ENCODE results near the gene SAFB2. TPM values are rescaled to one million over a fixed set of nuclear protein-coding genes. Genes with fewer than 3 reads are reported as not detected.

SAFB2 gene
- total RNA-seq, 1 donor from 2014 or later: 53.3 TPM

DNA sequence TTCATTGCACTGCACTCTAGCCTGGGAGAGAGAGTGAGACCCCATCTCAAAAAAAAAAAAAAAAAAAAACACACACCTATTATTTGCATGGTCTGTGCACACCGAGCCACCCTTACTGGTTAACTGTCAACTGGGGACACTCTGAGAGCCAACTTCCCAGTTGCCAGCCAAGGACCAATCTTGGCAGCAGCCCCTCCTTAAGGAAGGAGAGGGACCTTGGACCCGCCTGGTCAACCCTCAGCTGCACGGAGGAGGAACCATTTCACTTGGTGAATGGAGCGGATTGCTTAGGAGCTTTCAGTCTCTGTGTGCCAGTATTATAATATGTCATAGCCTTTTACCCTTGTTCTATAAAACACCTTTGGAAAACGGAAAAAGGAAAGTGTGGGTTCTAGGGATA, 32.8 kb upstream of the SAFB2 start:
- Mint-ChIP-seq H3K9me3 (no peaks in the 10 kb centered on the region), H3K4me3 (no peak overlapping the region), H3K4me1 (no peaks in the 10 kb centered on the region), H3K27ac (no peak overlapping the region), H3K27me3 (ENCODE audit: insufficient read depth, low read depth) (peaks cover 2% of the 10 kb centered on the region), H3K36me3 (peaks cover 46% of the 10 kb centered on the region)
- Histone ChIP-seq H3K4me1 (no peaks in the 10 kb centered on the region), H2AFZ (replicated peaks) (no peak overlapping the region), H4K20me1 (ENCODE audit: low read depth) (peaks cover 12% of the 10 kb centered on the region), H3K4me3 (no peak overlapping the region), H3K36me3 (peaks cover 3% of the 10 kb centered on the region), H3K27me3 (no peaks in the 10 kb centered on the region), H3K27ac (no peak overlapping the region), H3K9me3 (ENCODE audit: low read depth) (no peaks in the 10 kb centered on the region), H3K79me2 (ENCODE audit: low read depth) (no peaks in the 10 kb centered on the region), H3K9ac (no peak overlapping the region), H3F3A (ENCODE audit: low read depth) (peaks cover 3% of the 10 kb centered on the region), H3K4me2 (no peak overlapping the region)
- no peak for DNase-seq (ENCODE audit: low spot score)
- TF ChIP-seq EZH2phosphoT487 (IDR thresholded peaks at IDR 0.05): no peak

DNA sequence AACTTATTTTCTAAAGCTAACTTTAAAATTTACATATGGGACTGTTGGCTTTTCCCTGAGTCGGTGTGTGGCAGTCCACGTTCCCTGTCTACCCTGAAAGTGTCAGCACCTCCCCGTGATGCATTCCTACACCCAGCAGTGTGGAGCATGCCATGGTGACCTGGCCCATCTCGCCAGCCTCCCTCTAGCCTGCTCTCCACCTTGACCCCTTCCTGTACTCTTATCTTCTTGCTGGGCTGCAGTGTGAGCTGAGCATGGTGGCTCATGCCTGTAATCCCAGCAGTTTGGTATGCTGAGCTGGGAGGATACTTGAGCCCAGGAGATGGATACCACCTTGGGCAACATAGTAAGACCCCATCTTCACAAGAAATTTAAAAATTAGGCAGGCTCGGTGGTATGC, 32.4 kb upstream of the SAFB2 start:
- Mint-ChIP-seq H3K4me1 (no peaks in the 10 kb centered on the region), H3K36me3 (peaks cover 48% of the 10 kb centered on the region), H3K27ac (no peak overlapping the region), H3K27me3 (ENCODE audit: insufficient read depth, low read depth) (peaks cover 2% of the 10 kb centered on the region), H3K9me3 (no peaks in the 10 kb centered on the region), H3K4me3 (no peak overlapping the region)
- no peak for TF ChIP-seq EZH2 (IDR thresholded peaks at IDR 0.05)
- TF ChIP-seq, protein P1, sequence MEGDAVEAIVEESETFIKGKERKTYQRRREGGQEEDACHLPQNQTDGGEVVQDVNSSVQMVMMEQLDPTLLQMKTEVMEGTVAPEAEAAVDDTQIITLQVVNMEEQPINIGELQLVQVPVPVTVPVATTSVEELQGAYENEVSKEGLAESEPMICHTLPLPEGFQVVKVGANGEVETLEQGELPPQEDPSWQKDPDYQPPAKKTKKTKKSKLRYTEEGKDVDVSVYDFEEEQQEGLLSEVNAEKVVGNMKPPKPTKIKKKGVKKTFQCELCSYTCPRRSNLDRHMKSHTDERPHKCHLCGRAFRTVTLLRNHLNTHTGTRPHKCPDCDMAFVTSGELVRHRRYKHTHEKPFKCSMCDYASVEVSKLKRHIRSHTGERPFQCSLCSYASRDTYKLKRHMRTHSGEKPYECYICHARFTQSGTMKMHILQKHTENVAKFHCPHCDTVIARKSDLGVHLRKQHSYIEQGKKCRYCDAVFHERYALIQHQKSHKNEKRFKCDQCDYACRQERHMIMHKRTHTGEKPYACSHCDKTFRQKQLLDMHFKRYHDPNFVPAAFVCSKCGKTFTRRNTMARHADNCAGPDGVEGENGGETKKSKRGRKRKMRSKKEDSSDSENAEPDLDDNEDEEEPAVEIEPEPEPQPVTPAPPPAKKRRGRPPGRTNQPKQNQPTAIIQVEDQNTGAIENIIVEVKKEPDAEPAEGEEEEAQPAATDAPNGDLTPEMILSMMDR (IDR thresholded peaks at IDR 0.05): no peak
- no peak for TF ChIP-seq EZH2phosphoT487 (IDR thresholded peaks at IDR 0.05)
- no peak overlapping the region for H3K9ac ChIP-seq
- no peak overlapping the region for H3K4me2 ChIP-seq
- H3K27ac ChIP-seq: no peak overlapping the region
- no peaks in the 10 kb centered on the region for H3K27me3 ChIP-seq
- peaks cover 12% of the 10 kb centered on the region for H4K20me1 ChIP-seq (ENCODE audit: low read depth)
- no peaks in the 10 kb centered on the region for H3K9me3 ChIP-seq (ENCODE audit: low read depth)
- no peak overlapping the region for H3K4me3 ChIP-seq
- H3F3A ChIP-seq (ENCODE audit: low read depth): peaks cover 3% of the 10 kb centered on the region
- H3K36me3 ChIP-seq: peaks cover 3% of the 10 kb centered on the region
- no peaks in the 10 kb centered on the region for H3K4me1 ChIP-seq
- H2AFZ ChIP-seq (replicated peaks): no peak overlapping the region
- no peak for DNase-seq (ENCODE audit: low spot score)
- no peaks in the 10 kb centered on the region for H3K79me2 ChIP-seq (ENCODE audit: low read depth)

DNA sequence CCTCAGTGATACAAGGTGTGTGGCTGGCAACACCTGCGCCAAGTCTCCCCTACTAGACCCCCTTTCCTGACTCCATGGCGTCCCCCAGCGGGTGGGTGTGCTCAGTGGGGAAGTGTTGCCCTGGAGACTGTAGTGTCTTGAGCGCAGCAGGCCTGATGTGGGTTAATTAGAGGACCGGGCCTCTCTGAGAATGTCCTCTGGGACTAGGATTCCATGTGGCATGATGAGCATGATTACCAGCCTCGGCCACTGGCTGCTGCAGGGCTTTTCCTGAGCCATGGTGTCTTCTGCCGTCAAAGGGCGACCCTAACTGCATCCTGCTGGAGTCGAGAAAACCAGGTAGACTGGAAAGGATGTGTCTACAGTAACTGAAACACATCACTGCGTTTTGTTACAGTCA, 29.7 kb upstream of the SAFB2 start:
- H4K20me1 ChIP-seq (ENCODE audit: low read depth): peaks cover 15% of the 10 kb centered on the region
- H3K4me3 ChIP-seq: no peak overlapping the region
- H3K27me3 Mint-ChIP-seq (ENCODE audit: insufficient read depth, low read depth): no peaks in the 10 kb centered on the region
- DNase-seq (ENCODE audit: low spot score): no peak
- H3F3A ChIP-seq (ENCODE audit: low read depth): peaks cover 10% of the 10 kb centered on the region
- no peaks in the 10 kb centered on the region for H3K27me3 ChIP-seq
- peaks cover 12% of the 10 kb centered on the region for H3K36me3 ChIP-seq
- no peak overlapping the region for H3K27ac ChIP-seq
- H3K4me1 ChIP-seq: no peaks in the 10 kb centered on the region
- no peak for TF ChIP-seq EZH2 (IDR thresholded peaks at IDR 0.05)
- TF ChIP-seq, protein P1 (IDR thresholded peaks at IDR 0.05): no peak
- peaks cover 51% of the 10 kb centered on the region for H3K36me3 Mint-ChIP-seq
- no peaks in the 10 kb centered on the region for H3K9me3 Mint-ChIP-seq
- H3K79me2 ChIP-seq (ENCODE audit: low read depth): peaks cover 7% of the 10 kb centered on the region
- peak overlapping the region; percentile 46 for H3K4me3 Mint-ChIP-seq
- no peak overlapping the region for H3K4me2 ChIP-seq
- H2AFZ ChIP-seq (replicated peaks): no peak overlapping the region
- no peaks in the 10 kb centered on the region for H3K9me3 ChIP-seq (ENCODE audit: low read depth)
- no peak overlapping the region for H3K9ac ChIP-seq
- no peaks in the 10 kb centered on the region for H3K4me1 Mint-ChIP-seq
- no peak overlapping the region for H3K27ac Mint-ChIP-seq

DNA sequence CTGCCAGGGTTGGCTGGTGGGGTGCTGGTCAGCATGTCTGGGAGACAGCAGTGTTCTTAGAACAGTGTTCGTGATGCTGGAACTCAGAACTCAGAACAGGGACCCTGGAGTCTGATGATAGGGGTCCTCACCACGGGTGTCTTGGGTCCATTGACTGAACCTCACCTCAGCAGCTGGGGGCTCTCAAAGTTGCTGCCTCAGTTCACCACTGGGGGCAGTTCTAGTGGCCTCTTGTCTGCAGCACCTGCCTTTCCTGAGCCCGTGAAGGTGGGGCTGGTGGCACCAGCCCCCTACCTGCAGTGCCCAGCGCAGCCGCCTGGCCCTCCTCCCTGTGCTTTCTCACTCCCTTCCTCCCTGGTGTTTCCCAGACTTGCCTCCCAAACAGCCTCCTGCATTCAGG, 28.8 kb upstream of the SAFB2 start:
- Histone ChIP-seq H3K79me2 (ENCODE audit: low read depth) (peaks cover 16% of the 10 kb centered on the region), H3K9ac (no peak overlapping the region), H3K4me2 (no peak overlapping the region), H2AFZ (replicated peaks) (no peak overlapping the region), H3K4me3 (no peak overlapping the region), H3K27ac (no peak overlapping the region), H3F3A (ENCODE audit: low read depth) (peaks cover 10% of the 10 kb centered on the region), H3K4me1 (no peaks in the 10 kb centered on the region), H3K9me3 (ENCODE audit: low read depth) (no peaks in the 10 kb centered on the region), H3K36me3 (peaks cover 12% of the 10 kb centered on the region), H4K20me1 (ENCODE audit: low read depth) (peaks cover 21% of the 10 kb centered on the region), H3K27me3 (no peaks in the 10 kb centered on the region)
- H3K4me1 Mint-ChIP-seq: no peaks in the 10 kb centered on the region
- no peaks in the 10 kb centered on the region for H3K27me3 Mint-ChIP-seq (ENCODE audit: insufficient read depth, low read depth)
- no peak overlapping the region for H3K27ac Mint-ChIP-seq
- no peak overlapping the region for H3K4me3 Mint-ChIP-seq
- no peak for TF ChIP-seq EZH2 (IDR thresholded peaks at IDR 0.05)
- TF ChIP-seq, protein P1 (IDR thresholded peaks at IDR 0.05): no peak
- TF ChIP-seq EZH2phosphoT487 (IDR thresholded peaks at IDR 0.05): no peak
- peaks cover 56% of the 10 kb centered on the region for H3K36me3 Mint-ChIP-seq
- no peaks in the 10 kb centered on the region for H3K9me3 Mint-ChIP-seq
- DNase-seq (ENCODE audit: low spot score): no peak
